Pulmonary artery endothelial cell (primary cell): ENCODE results near the gene PRICKLE1. TPM values are rescaled to one million over a fixed set of nuclear protein-coding genes. Genes with fewer than 3 reads are reported as not detected.

Experiments used
- DNase-seq: peaks from one replicate; pipeline ENCODE4 v3.0.0-alpha.2; 2011; ENCODE audit warnings: low read depth, low spot score
- total RNA-seq: library from RNA; depleted of rRNA; stranded (reverse); fragments of >200 nt; gene quantifications from 2 replicates; pipeline ENCODE4 v1.2.3, GENCODE V29; 2014

The PRICKLE1 gene
- total RNA-seq, 1 donor from 2014 or later: 36.5 TPM

- DNase-seq: no peak
These were observed 131.0 kb downstream of the PRICKLE1 start for GRCh38 chr12:42458575-42458974.

DNA sequence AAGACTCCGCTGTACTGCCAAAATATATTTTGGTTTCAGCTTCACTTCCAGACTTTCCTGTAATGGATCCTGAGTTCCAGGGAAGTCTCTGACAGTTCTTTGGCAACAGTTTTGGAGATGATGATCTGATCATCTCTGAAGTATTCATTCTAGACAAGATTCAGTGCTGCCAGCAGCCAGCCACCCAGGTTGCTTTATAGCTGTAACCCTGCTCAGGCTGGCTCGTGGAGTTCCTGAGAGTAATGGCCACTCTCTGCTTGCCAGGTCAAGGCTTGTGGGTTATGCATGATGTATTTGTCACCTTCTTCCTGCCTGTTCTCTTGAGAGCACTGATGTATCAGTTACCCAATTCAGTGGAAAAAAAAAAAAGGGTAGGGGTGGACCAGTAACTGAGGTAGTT lies 139.3 kb downstream of the PRICKLE1 start:
- DNase-seq: no peak

DNA sequence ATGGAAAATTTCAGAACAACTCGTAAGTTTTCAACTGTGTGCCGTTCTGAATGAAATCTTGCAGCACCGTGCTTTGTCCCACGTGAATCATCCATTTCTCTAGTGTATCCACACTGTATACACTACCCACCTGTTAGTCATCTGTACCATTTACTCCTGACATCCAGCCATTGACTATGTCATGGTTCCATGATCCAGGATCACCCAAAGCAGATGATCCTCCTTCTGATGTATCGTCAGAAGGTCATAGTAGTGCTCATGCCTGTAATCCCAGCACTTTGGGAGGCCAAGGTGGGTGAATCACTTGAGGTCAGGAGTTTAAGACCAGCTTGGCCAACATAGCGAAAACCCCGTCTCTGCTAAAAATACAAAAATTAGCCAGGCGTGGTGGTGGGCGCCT lies 140.7 kb downstream of the PRICKLE1 start:
- no peak for DNase-seq

GRCh38 chr12:42447371-42447786 lies 142.2 kb downstream of the PRICKLE1 start:
- DNase-seq: peak; percentile 41

- DNase-seq: no peak
These were observed 142.8 kb downstream of the PRICKLE1 start for GRCh38 chr12:42446761-42447160.

- DNase-seq: no peak
These were observed 143.7 kb downstream of the PRICKLE1 start for GRCh38 chr12:42445891-42446290.

DNA sequence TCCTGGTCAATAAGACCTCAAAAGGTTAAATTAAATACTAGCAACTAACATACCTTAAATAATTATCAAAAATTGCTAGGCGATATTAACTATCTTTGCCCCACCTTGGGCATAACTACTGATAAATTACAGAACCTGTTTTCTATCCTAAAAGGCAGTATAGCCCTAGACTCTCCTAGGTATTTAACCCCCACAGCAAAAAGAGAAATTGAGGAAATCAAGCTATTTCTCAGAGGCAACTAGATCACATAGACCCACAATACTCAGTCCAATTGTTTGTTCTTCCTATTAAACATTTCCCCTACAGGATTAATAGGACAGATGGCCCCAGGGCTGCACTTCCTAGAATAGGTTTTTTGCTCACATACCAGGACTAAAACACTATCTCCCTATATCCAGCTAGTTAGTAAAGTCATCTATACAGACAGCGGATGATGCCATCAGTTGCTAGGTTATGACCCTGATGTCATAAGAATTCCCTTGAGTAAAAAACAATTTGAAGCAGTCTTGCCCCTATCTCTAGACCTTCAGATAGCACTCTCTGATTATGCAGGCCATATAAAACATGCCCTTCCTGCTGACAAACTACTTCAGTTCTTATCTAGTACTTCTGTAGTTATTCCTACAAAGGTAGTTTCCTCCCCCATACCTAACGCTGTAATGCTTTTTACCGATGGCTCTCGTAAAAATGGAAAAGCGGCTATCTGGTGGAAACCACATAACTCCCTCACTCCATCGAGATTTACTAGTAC lies 145.2 kb downstream of the PRICKLE1 start:
- DNase-seq: no peak

DNA sequence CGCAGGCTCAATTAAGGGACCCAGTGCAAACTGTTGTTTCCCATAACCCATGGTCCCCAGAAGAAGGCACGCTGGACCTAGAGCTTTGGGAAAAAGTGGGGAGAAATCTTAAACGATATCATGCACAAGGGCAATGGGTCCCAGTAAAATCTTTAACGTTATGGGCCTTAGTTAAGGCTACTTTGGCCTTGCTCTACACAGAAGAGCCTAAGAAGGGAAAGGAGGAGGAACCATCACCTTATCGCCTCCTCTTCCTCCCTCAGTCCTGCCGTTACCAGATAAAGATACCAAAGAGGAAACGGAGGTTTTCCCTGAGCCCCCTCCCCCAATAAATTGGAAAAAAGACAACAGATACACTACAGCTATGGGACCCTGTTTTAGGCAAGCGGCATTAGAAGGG lies 146.7 kb downstream of the PRICKLE1 start:
- DNase-seq: no peak

GRCh38 chr12:42442311-42442759 lies 147.2 kb downstream of the PRICKLE1 start:
- no peak for DNase-seq

DNA sequence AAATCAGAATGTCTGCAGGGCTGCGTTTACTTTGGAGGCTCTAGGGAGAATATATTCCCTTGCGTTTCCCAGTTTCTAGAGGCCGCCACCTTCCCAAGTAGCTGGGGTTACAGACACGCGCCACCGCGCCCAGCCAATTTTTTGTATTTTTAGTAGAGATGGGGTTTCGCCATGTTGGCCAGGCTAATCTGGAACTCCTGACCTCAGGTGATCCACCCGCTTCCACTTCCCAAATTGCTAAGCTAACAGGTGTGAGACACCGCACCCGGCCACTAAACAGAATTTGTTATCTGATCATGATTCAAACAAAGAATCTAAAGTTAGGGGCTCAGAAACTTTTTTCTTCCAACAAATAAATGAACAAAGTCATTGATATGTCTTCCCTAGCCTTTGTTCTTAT lies 148.9 kb downstream of the PRICKLE1 start:
- DNase-seq: no peak

- DNase-seq: no peak
These were observed 156.9 kb downstream of the PRICKLE1 start for GRCh38 chr12:42432517-42433140.

- no peak for DNase-seq
These were observed 160.7 kb downstream of the PRICKLE1 start for GRCh38 chr12:42428850-42429249.

DNA sequence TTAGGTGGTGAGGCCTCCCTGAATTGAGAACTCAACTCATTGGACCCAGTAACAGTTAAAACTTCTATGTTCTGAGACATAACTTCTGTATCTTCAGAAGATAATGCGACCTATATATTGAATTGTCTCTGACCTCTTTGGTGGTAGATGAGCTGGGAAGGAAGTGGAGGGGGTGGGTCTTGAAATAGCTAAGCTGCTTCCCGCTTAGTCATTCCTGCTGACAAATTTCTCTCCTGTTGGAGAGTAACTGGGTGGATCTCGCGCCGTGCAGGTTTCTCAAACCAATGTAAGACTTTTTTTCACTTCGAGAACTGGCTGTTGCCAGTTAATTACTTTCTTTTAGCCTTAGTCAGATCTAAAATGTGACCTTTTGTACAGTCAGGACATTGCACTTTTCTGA lies 162.8 kb downstream of the PRICKLE1 start:
- DNase-seq: peak; percentile 48

- DNase-seq: no peak
These were observed 166.8 kb downstream of the PRICKLE1 start for GRCh38 chr12:42422785-42423184.

DNA sequence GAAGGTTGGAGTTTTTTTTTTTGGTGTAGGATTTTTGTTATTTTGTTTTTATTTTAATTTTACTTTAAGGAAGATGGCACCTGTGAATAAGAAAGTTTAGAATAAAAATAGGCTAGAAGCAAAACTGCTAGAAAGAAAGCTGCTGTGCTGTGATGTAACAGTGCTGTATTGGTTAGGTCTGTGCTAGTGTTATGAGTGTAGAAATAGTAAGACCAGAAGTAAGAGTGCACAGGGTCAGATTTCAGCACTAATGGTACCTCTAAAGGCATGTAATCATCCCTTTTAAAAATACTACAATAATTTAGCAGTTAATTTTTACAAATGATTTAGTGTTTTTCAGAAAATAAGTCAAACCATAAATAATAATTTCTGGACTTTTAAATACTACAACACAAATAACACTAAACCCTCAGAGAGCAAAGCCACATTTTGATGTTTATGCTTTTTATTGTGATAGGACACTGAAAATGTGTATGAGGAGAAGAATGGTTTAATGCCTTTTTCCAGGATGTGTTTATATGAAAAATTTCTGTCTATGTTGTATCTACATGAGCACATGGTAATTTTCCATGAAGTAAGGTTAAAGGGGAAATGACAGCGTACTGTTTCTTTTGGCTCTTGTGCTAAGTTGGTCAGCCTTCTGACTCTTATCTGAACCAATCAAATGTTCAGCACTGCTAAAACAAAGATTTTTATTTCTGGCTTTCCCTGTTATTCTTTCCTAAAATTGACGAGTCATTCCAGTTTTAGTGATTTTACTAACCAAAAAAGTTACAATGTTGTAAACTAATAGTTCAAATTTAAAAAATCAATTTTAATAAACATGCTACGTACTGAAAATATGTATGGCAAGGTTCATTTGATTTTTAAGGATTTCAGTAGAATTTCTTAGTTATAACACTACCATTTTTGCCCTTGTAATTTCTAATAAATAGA lies 167.4 kb downstream of the PRICKLE1 start:
- DNase-seq: peak; percentile 89

GRCh38 chr12:42420395-42420794 lies 169.2 kb downstream of the PRICKLE1 start:
- no peak for DNase-seq

- no peak for DNase-seq
These were observed 179.2 kb downstream of the PRICKLE1 start for GRCh38 chr12:42410340-42410739.

- no peak for DNase-seq
These were observed 180.1 kb downstream of the PRICKLE1 start for GRCh38 chr12:42409471-42409870.

DNA sequence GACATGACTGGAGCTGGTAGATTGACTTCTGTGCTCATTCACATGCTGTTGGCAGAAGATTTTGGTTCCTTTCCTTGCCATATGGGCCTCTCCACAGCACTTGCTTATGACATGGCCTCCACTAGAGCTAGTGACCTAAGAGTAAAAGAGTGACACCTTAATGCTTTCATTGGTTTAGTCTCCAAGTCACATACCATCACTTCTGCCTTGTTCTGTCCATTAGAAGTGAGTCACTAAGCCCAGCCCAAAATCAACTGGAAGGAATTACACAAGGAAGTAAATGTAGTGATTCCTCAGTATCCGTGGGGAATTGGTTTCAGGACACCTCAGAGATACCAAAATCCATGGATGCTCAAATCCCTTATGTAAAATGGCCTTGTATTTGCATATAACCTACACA lies 182.2 kb downstream of the PRICKLE1 start:
- DNase-seq: no peak
